Activated T-helper 17 cell treated with anti-CD3 and anti-CD28 coated beads, Interleukin-2, amount 50 U/mL, for 72 hours (primary cell): ENCODE results near the gene XK. TPM values are rescaled to one million over a fixed set of nuclear protein-coding genes. Genes with fewer than 3 reads are reported as not detected.
"Not testable (repeated sequence)": the region's sequence is repeated elsewhere in the genome, so short reads cannot be mapped to it uniquely, and the experiment has no call there.

Experiments
- ATAC-seq: fragments of 150-1000 bp; cut with Tn5 transposase; replicated peaks from 2 replicates; pipeline ENCODE4 v1.10.0; 2021; ENCODE audit warnings: mild to moderate bottlenecking, moderate library complexity
- H3K27ac Mint-ChIP-seq: one replicate; pipeline ENCODE4 v1.8.0; 2022; ENCODE audit warnings: mixed read lengths
- H3K27me3 Mint-ChIP-seq: one replicate; pipeline ENCODE4 v1.8.0; 2022; ENCODE audit warnings: mixed read lengths
- H3K36me3 Mint-ChIP-seq: one replicate; pipeline ENCODE4 v1.8.0; 2022; ENCODE audit warnings: low read depth, mild to moderate bottlenecking, mixed read lengths
- H3K4me1 Mint-ChIP-seq: one replicate; pipeline ENCODE4 v1.8.0; 2022; ENCODE audit warnings: mixed read lengths
- H3K4me3 Mint-ChIP-seq: one replicate; pipeline ENCODE4 v1.8.0; 2022; ENCODE audit warnings: mild to moderate bottlenecking, mixed read lengths
- H3K9me3 Mint-ChIP-seq: one replicate; pipeline ENCODE4 v1.8.0; 2022; ENCODE audit warnings: mixed read lengths
- total RNA-seq, 2 donors: library from RNA; stranded (reverse); gene quantifications; one replicate each; pipeline ENCODE4 v1.2.3, GENCODE V29; 2022

Gene XK
- total RNA-seq, 2 donors from 2014 or later = not detected

DNA sequence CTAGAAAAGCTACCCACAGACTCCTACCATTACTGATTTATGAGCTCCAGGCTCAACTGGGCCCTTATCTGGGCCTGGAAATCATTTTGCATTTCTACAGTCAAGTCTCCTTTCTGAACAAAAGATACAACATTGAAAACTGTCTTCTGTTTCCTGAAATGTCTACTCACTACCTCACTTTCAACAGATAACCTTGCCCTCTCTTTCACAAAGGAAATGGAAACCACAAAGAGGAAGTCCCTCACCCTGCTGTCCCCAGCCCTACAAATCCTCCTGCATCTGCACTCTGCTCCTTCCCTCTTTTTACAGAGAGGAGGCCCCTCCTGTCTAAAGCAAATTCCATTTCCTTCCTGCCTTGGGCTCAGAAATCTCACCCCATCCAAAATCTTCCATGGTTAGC lies 69.4 kb downstream of the XK start:
- ATAC-seq = peak; percentile 80
- H3K4me3 Mint-ChIP-seq = no peak overlapping the region
- peaks cover 4% of the 10 kb centered on the region for H3K9me3 Mint-ChIP-seq
- H3K4me1 Mint-ChIP-seq = no peaks in the 10 kb centered on the region
- H3K27ac Mint-ChIP-seq = no peak overlapping the region
- H3K36me3 Mint-ChIP-seq = no peaks in the 10 kb centered on the region
- H3K27me3 Mint-ChIP-seq = no peaks in the 10 kb centered on the region

DNA sequence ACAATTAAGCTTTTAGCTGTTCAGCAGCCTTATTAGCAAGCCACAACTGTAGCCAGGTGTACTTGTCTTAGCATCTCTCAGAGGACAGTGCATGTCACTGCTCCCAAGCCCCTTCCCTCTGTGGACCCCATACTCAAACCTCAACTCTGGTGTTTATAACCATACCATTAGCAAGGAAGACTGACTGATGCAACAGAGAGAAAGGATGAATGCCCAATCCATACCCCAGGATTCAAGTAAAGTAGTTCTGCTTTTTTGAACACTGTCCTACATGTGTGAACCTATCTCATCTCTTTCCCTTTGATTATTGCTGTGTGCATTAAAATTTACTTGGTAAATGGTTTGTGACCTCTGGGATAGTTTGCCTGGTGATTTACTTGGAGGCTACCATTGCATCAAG lies 71.5 kb downstream of the XK start:
- Mint-ChIP-seq H3K27ac (no peak overlapping the region), H3K4me1 (no peaks in the 10 kb centered on the region), H3K27me3 (no peaks in the 10 kb centered on the region), H3K4me3 (no peak overlapping the region), H3K36me3 (no peaks in the 10 kb centered on the region), H3K9me3 (peaks cover 4% of the 10 kb centered on the region)
- ATAC-seq = no peak

DNA sequence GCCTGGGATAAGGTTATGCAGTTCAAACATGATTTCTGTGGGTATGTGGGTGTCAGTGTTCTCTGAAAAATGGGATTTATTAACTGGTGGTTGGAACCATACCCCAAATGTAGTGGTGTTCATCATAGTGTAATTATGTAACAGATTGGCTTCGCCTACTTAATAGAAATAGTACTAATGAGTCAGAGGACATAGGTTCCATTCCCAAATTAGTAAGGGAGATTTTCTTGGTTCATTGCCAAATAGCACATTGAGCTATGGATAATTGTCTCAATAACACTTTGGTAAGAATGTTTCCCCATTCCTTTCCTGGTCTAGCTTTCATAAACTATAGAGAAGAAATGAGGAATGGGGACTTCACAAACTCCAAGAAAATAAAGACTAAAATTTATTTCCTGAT lies 73.8 kb downstream of the XK start:
- Mint-ChIP-seq H3K27me3 (no peaks in the 10 kb centered on the region), H3K9me3 (peaks cover 4% of the 10 kb centered on the region), H3K36me3 (no peaks in the 10 kb centered on the region), H3K4me1 (no peaks in the 10 kb centered on the region), H3K4me3 (no peak overlapping the region), H3K27ac (no peak overlapping the region)
- ATAC-seq = no peak

DNA sequence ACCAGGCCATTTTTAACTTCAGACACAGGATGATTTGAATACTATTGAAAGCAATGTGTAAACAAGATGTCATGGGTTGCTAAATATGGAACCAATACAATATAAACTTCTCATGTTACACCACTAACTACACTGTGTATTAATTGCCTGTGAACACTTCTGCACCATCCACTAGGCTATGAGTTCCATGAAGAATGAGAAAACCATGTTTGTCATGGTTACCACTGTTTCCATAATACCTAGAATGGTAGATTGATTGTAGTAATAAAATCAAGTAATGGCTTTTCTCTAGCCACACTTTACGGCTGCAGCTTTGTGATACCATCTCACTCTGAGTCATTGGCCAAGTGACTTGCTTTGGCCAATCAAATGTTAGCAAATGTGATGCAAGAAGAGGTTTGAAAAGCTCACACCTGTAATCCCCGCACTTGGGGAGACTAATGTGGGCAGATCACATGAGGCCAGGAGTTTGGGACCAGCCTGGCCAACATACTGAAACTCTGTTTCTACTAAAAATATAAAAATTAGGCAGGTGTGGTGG lies 74.4 kb downstream of the XK start:
- Mint-ChIP-seq H3K27me3 (no peaks in the 10 kb centered on the region), H3K4me3 (no peak overlapping the region)
- no peak for ATAC-seq

DNA sequence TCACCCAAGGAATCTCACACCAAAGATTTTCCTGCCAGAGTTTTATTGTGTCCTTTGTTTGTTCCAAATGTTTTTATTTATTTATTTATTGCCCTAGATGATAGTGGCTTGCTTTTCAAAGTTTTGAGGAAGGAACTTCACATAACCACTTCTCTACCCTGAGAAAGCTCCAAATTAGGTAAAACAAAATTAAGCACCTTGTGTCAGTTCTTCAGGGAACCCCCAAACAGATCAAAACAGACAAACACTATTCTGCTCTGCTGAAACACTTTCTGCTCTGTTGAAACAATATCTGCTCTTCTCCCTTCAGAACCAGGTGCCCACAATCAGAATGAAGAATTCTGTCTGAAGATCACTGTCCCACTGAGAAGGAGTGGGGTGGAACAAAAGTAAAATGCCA lies 77.8 kb downstream of the XK start:
- H3K27ac Mint-ChIP-seq = no peak overlapping the region
- no peaks in the 10 kb centered on the region for H3K9me3 Mint-ChIP-seq
- H3K4me3 Mint-ChIP-seq = no peak overlapping the region
- no peaks in the 10 kb centered on the region for H3K36me3 Mint-ChIP-seq
- H3K27me3 Mint-ChIP-seq = no peaks in the 10 kb centered on the region
- no peak for ATAC-seq
- no peaks in the 10 kb centered on the region for H3K4me1 Mint-ChIP-seq

More for the DNA sequence above, 74.4 kb downstream of the XK start:
- H3K36me3 Mint-ChIP-seq = no peaks in the 10 kb centered on the region
- no peak overlapping the region for H3K27ac Mint-ChIP-seq
- peaks cover 4% of the 10 kb centered on the region for H3K9me3 Mint-ChIP-seq
- H3K4me1 Mint-ChIP-seq = no peaks in the 10 kb centered on the region

DNA sequence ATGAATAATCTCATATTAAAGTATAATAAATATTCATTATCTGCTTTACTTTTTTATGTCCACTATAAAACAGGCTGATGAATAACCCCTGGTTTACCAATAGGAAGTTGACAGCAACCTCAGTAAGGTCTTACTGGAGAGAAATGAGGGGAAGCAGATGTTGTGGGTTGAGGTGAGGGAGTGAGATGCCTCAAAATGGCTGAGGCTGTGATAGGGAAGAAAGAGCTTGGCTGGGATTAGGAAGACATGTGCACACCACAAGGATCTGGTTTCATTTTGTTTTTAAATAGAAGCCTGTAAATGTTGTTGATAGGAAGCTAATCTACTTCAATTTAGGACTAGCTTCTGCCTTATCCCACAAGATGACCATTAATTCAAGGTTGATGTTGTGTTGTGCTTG lies 79.9 kb downstream of the XK start:
- H3K27me3 Mint-ChIP-seq = no peaks in the 10 kb centered on the region
- H3K4me1 Mint-ChIP-seq = no peaks in the 10 kb centered on the region
- no peak overlapping the region for H3K27ac Mint-ChIP-seq
- H3K4me3 Mint-ChIP-seq = no peak overlapping the region
- no peak for ATAC-seq
- H3K36me3 Mint-ChIP-seq = no peaks in the 10 kb centered on the region
- H3K9me3 Mint-ChIP-seq = no peaks in the 10 kb centered on the region

DNA sequence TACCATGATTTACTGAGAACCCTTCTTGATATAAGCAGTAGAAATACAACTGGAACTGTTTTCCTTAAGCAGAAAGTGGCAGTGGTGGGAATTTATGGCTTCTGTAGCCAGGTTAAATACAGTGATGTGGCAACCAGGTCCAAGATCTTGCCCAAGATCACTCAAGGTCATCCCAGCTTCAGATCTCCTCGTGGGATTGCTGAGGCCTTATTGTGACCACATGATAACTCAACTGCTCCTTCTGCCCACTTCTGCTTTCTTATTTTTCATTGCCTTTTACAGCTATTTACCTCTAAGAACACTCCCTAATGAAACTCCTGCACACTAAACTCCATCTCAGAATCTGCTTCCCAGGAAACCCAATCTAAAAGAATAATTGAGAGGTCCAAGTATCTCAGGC lies 81.8 kb downstream of the XK start:
- Mint-ChIP-seq H3K4me3 (no peak overlapping the region), H3K27ac (no peak overlapping the region), H3K4me1 (no peaks in the 10 kb centered on the region), H3K9me3 (no peaks in the 10 kb centered on the region), H3K36me3 (no peaks in the 10 kb centered on the region), H3K27me3 (no peaks in the 10 kb centered on the region)
- ATAC-seq = no peak

DNA sequence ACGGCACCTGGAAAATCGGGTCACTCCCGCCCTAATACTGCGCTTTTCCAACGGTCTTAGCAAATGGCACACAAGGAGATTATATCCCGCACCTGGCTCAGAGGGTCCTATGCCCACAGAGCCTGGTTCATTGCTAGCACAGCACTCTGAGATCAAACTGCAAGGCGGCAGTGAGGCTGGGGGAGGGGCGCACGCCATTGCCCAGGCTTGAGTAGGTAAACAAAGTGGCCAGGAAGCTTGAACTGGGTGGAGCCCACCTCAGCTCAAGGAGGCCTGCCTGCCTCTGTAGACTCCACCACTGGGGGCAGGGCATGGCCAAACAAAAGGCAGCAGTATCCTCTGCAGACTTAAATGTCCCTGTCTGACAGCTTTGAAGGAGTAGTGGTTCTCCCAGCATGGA lies 83.3 kb downstream of the XK start:
- not testable (repeated sequence) for H3K27me3 Mint-ChIP-seq, ATAC-seq, H3K9me3 Mint-ChIP-seq, H3K36me3 Mint-ChIP-seq, H3K4me1 Mint-ChIP-seq, H3K4me3 Mint-ChIP-seq, H3K27ac Mint-ChIP-seq

DNA sequence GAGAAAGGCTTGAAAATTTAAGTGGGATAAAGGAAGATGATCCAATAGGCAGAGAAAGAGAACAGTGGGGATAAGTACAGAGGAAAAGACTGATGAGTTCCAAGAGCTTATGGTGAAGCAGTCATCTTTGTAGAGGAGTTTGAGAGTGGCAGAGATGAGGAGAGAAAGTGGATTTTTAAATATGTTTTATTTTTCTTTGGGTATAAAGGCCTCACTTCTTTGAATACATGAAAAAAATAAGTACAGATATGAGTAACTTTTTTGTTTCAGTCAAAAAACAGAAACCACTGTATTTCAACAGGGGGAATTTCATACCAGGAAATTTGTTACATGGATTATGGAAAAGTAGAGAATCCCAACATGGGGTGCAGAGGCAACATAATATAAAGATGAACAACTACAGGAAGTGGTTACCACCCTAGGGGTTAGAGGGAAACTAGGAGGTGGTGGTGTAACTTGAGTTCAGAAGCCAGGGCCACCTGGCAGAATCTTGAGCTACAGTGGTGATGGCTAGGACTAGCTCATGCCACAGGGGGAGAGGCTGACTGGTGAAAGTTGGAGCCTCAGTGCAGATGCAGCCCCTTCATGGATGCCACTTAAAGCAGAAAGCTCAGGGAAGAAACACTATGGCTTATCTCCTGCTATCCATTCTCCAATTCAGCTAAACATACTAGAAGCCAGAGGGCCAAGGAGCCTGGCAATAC lies 90.8 kb downstream of the XK start:
- ATAC-seq = peak; percentile 35
- H3K36me3 Mint-ChIP-seq = no peaks in the 10 kb centered on the region
- H3K27ac Mint-ChIP-seq = peak overlapping the region; percentile 43
- no peaks in the 10 kb centered on the region for H3K27me3 Mint-ChIP-seq
- peaks cover 7% of the 10 kb centered on the region for H3K4me1 Mint-ChIP-seq
- peak overlapping the region; percentile 7 for H3K4me3 Mint-ChIP-seq
- H3K9me3 Mint-ChIP-seq = no peaks in the 10 kb centered on the region

DNA sequence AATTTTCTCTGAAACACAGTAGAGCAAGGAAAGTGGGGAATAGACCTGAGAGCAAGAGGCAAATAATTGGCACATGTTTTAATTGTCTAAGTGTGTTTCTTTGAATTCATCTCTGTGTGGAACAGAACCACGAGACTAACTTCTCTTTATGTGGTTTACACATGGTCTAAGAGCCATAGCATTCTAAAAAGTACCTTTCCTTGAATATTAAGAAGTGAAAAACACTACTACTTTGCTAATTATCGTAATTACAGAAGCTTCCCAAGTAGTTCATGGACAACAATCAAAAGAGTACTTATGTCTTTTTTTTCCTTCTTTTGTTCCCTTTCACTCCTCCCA lies 91.4 kb downstream of the XK start:
- no peaks in the 10 kb centered on the region for H3K36me3 Mint-ChIP-seq
- H3K27me3 Mint-ChIP-seq = no peaks in the 10 kb centered on the region
- peak overlapping the region; percentile 43 for H3K27ac Mint-ChIP-seq
- H3K9me3 Mint-ChIP-seq = no peaks in the 10 kb centered on the region
- H3K4me1 Mint-ChIP-seq = peaks cover 7% of the 10 kb centered on the region
- no peak for ATAC-seq
- H3K4me3 Mint-ChIP-seq = no peak overlapping the region

DNA sequence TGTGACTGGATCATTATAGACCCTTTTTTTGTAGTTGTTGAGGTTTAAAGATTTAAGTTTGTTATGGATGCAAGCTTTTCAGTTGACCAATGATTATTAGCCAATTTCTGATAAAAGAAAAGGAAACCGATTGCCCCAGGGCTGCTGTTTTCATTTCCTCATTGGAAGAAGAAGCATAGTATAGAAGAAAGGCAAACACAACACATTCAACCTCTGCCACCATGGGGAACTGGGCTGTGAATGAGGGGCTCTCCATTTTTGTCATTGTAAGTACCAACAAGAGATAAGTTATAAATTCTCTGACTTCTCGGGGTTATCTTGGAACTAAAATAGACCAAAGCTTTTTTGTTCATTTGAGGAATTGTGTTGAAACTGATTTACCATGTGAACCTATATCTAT lies 94.3 kb downstream of the XK start, which contains the start of gene CYBB:
TSS of gene CYBB (plus strand) at position 203 of the 400 bp plus-strand sequence. CDS start at position 222, 19 bp downstream.
- no peak for ATAC-seq
- no peaks in the 10 kb centered on the region for H3K9me3 Mint-ChIP-seq
- H3K36me3 Mint-ChIP-seq = no peaks in the 10 kb centered on the region
- no peak within 1 kb of the TSS for H3K4me3 Mint-ChIP-seq
- H3K4me1 Mint-ChIP-seq = peaks cover 7% of the 10 kb centered on the region
- no peak within 1 kb of the TSS for H3K27ac Mint-ChIP-seq
- H3K27me3 Mint-ChIP-seq = no peaks in the 10 kb centered on the region

DNA sequence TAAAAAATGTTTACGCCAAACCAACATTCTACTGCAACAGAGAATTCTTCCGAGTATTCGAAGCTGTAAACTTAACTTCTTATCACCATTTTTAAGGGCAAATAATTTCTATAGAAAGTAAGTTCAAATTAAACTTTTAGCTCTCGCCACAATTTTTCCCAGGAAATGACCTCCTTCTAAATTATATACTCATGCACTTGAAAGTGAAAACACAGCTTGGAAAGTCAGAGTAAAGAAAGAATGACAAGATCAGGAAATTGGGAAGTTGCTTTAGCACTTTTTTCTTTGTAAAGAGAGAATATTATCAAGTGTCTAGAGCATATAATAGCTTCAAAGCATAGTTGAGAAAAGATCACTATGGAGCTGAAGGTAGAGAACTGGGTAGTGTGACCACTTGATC lies 95.5 kb downstream of the XK start:
- no peak for ATAC-seq
- no peaks in the 10 kb centered on the region for H3K36me3 Mint-ChIP-seq
- H3K4me1 Mint-ChIP-seq = peaks cover 4% of the 10 kb centered on the region
- no peaks in the 10 kb centered on the region for H3K9me3 Mint-ChIP-seq
- no peak overlapping the region for H3K4me3 Mint-ChIP-seq
- H3K27me3 Mint-ChIP-seq = no peaks in the 10 kb centered on the region
- H3K27ac Mint-ChIP-seq = no peak overlapping the region

Other genes starting within 250 kb of the XK start
- gene LANCL3, start 114.1 kb upstream of the XK start, total RNA-seq = under 1 TPM; 0.40 to 0.95 TPM
- gene CYBB, start 94.3 kb downstream of the XK start, total RNA-seq = under 1 TPM in 1 of 2 donors, not detected in 1; 0.24 TPM
- gene DYNLT3, start 161.8 kb downstream of the XK start, total RNA-seq = 10 to 100 TPM; 16.9 to 55.8 TPM